Loucy (cell line): ENCODE data around the gene PRDM2.

Experiments used
- EZH2phosphoT487 ChIP-seq: fragments of 200-600 bp; IDR thresholded peaks from 2 replicates; pipeline ENCODE4 v1.6.1; 2018; ENCODE audit warnings: antibody characterized with exemption, mild to moderate bottlenecking, moderate library complexity, borderline replicate concordance
- TF ChIP-seq, protein P1 (sequence below): fragments of 200-600 bp; sonication (generic); conservative IDR thresholded peaks from 2 replicates; pipeline ENCODE4 v1.5.1; 2014; ENCODE audit warnings: mild to moderate bottlenecking, antibody characterized with exemption, low read length

DNA sequence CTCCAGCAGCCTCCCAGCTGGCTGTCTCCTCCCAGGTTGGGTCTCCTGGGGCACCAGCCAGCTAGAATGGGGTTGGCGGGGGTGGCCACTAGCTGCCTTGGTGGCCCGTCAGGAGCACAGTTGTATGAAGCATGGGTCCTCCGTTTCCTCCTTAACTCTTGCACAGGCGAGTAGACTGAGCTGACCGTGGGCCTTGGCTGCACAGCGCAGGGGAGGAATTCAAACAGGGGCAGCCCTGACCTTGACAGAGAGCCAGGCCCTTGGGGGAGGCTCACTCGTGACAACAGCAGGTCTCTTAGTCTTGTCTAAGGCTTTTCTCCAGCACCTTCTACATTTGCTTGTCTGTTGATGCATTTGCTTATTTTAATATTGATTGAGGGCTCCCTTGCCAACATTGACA is 114.1 kb downstream of the PRDM2 start:
- TF ChIP-seq, protein P1, sequence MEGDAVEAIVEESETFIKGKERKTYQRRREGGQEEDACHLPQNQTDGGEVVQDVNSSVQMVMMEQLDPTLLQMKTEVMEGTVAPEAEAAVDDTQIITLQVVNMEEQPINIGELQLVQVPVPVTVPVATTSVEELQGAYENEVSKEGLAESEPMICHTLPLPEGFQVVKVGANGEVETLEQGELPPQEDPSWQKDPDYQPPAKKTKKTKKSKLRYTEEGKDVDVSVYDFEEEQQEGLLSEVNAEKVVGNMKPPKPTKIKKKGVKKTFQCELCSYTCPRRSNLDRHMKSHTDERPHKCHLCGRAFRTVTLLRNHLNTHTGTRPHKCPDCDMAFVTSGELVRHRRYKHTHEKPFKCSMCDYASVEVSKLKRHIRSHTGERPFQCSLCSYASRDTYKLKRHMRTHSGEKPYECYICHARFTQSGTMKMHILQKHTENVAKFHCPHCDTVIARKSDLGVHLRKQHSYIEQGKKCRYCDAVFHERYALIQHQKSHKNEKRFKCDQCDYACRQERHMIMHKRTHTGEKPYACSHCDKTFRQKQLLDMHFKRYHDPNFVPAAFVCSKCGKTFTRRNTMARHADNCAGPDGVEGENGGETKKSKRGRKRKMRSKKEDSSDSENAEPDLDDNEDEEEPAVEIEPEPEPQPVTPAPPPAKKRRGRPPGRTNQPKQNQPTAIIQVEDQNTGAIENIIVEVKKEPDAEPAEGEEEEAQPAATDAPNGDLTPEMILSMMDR, result no peak
- TF ChIP-seq EZH2phosphoT487, result no peak
